Loucy (cell line): Measurements from ENCODE around the gene KCTD14.

ENCODE experiments used
- EZH2phosphoT487 ChIP-seq: fragments of 200-600 bp; IDR thresholded peaks from 2 replicates; pipeline ENCODE4 v1.6.1; 2018; ENCODE audit warnings: antibody characterized with exemption, mild to moderate bottlenecking, moderate library complexity, borderline replicate concordance
- TF ChIP-seq, protein P1 (sequence below): fragments of 200-600 bp; sonication (generic); conservative IDR thresholded peaks from 2 replicates; pipeline ENCODE4 v1.5.1; 2014; ENCODE audit warnings: mild to moderate bottlenecking, antibody characterized with exemption, low read length

GRCh38 chr11:78019808-78020207 lies 3.3 kb downstream of the KCTD14 start:
- TF ChIP-seq, protein P1, sequence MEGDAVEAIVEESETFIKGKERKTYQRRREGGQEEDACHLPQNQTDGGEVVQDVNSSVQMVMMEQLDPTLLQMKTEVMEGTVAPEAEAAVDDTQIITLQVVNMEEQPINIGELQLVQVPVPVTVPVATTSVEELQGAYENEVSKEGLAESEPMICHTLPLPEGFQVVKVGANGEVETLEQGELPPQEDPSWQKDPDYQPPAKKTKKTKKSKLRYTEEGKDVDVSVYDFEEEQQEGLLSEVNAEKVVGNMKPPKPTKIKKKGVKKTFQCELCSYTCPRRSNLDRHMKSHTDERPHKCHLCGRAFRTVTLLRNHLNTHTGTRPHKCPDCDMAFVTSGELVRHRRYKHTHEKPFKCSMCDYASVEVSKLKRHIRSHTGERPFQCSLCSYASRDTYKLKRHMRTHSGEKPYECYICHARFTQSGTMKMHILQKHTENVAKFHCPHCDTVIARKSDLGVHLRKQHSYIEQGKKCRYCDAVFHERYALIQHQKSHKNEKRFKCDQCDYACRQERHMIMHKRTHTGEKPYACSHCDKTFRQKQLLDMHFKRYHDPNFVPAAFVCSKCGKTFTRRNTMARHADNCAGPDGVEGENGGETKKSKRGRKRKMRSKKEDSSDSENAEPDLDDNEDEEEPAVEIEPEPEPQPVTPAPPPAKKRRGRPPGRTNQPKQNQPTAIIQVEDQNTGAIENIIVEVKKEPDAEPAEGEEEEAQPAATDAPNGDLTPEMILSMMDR, result no peak
- TF ChIP-seq EZH2phosphoT487, result no peak
